Measurements from ENCODE around the gene PPDPF. TPM values are rescaled to one million over a fixed set of nuclear protein-coding genes. Genes with fewer than 3 reads are reported as not detected.

Gene PPDPF
- polyA plus RNA-seq, 1 donor (not counting 4 experiments of a cell fraction or from before 2014, with no cell fraction given): 8.8 TPM

GRCh38 chr20:63566395-63567135 is 46.0 kb downstream of the PPDPF start:
- DNase-seq (ENCODE audit: low read depth, low spot score) (no peak), FAIRE-seq (no peak)
- dilution Hi-C loops (cut with MboI; ENCODE audit: extremely low pct_ligation_motif_present, low sequenced_read_pairs): no loop called here
- Histone ChIP-seq H3K9ac (ENCODE audit: control insufficient read depth, extremely low read depth, insufficient read depth, low read length) (no peak overlapping the region), H3K79me2 (ENCODE audit: control insufficient read depth, insufficient read depth, low read length) (peaks cover 12% of the 10 kb centered on the region), H3K4me3 (ENCODE audit: control insufficient read depth in 2 of 3, extremely low read depth in 1 of 3, insufficient read depth in 2 of 3, low read depth in 1 of 3, low read length in 3 of 3) (no peak overlapping the region), H4K20me1 (ENCODE audit: control insufficient read depth, extremely low read depth, insufficient read depth, low read length) (peaks cover 8% of the 10 kb centered on the region), H3K4me1 (ENCODE audit: control insufficient read depth, extremely low read depth, insufficient read depth, low read length) (no peaks in the 10 kb centered on the region), H2AFZ (ENCODE audit: control insufficient read depth, low read length) (no peak overlapping the region), H3K9me1 (ENCODE audit: control insufficient read depth, extremely low read depth, insufficient read depth, low read length) (no peaks in the 10 kb centered on the region), H3K36me3 (ENCODE audit: control insufficient read depth in 2 of 2, extremely low read depth in 1 of 2, insufficient read depth in 2 of 2, low read length in 2 of 2) (peaks cover 8 to 39% of the 10 kb centered on the region in 2 experiments), H3K27ac (ENCODE audit: control insufficient read depth, insufficient read depth, low read length) (no peak overlapping the region), H3K9me3 (ENCODE audit: control insufficient read depth, low read depth, low read length) (no peaks in the 10 kb centered on the region), H3K27me3 (ENCODE audit: control insufficient read depth, extremely low read depth, insufficient read depth, low read length) (no peaks in the 10 kb centered on the region), H3K4me2 (ENCODE audit: control insufficient read depth, extremely low read depth, insufficient read depth, low read depth, low read length) (no peak overlapping the region)
- TF ChIP-seq, protein P1, sequence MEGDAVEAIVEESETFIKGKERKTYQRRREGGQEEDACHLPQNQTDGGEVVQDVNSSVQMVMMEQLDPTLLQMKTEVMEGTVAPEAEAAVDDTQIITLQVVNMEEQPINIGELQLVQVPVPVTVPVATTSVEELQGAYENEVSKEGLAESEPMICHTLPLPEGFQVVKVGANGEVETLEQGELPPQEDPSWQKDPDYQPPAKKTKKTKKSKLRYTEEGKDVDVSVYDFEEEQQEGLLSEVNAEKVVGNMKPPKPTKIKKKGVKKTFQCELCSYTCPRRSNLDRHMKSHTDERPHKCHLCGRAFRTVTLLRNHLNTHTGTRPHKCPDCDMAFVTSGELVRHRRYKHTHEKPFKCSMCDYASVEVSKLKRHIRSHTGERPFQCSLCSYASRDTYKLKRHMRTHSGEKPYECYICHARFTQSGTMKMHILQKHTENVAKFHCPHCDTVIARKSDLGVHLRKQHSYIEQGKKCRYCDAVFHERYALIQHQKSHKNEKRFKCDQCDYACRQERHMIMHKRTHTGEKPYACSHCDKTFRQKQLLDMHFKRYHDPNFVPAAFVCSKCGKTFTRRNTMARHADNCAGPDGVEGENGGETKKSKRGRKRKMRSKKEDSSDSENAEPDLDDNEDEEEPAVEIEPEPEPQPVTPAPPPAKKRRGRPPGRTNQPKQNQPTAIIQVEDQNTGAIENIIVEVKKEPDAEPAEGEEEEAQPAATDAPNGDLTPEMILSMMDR (optimal IDR thresholded peaks at IDR 0.05 in 1 of 3, IDR thresholded peaks at IDR 0.05 in 1 of 3, conservative IDR thresholded peaks at IDR 0.05 in 1 of 3; ENCODE audit: extremely low read depth in 1 of 3, insufficient read depth in 2 of 3, low read length in 3 of 3): no peak
- no peak for TF ChIP-seq EZH2 (IDR thresholded peaks at IDR 0.05; ENCODE audit: low read length)

GRCh38 chr20:63567136-63567385 is 46.5 kb downstream of the PPDPF start:
- Histone ChIP-seq H3K4me2 (ENCODE audit: control insufficient read depth, extremely low read depth, insufficient read depth, low read depth, low read length) (no peak overlapping the region), H3K9ac (ENCODE audit: control insufficient read depth, extremely low read depth, insufficient read depth, low read length) (no peak overlapping the region), H3K4me1 (ENCODE audit: control insufficient read depth, extremely low read depth, insufficient read depth, low read length) (no peaks in the 10 kb centered on the region), H3K4me3 (ENCODE audit: control insufficient read depth in 2 of 3, extremely low read depth in 1 of 3, insufficient read depth in 2 of 3, low read depth in 1 of 3, low read length in 3 of 3) (no peak overlapping the region), H3K27ac (ENCODE audit: control insufficient read depth, insufficient read depth, low read length) (no peak overlapping the region), H2AFZ (ENCODE audit: control insufficient read depth, low read length) (no peak overlapping the region), H3K27me3 (ENCODE audit: control insufficient read depth, extremely low read depth, insufficient read depth, low read length) (no peaks in the 10 kb centered on the region), H3K9me3 (ENCODE audit: control insufficient read depth, low read depth, low read length) (no peaks in the 10 kb centered on the region), H3K9me1 (ENCODE audit: control insufficient read depth, extremely low read depth, insufficient read depth, low read length) (no peaks in the 10 kb centered on the region), H4K20me1 (ENCODE audit: control insufficient read depth, extremely low read depth, insufficient read depth, low read length) (peaks cover 8% of the 10 kb centered on the region), H3K36me3 (ENCODE audit: control insufficient read depth in 2 of 2, extremely low read depth in 1 of 2, insufficient read depth in 2 of 2, low read length in 2 of 2) (peaks cover 7 to 39% of the 10 kb centered on the region in 2 experiments), H3K79me2 (ENCODE audit: control insufficient read depth, insufficient read depth, low read length) (peaks cover 12% of the 10 kb centered on the region)
- no peak for TF ChIP-seq EZH2 (IDR thresholded peaks at IDR 0.05; ENCODE audit: low read length)
- TF ChIP-seq, protein P1 (optimal IDR thresholded peaks at IDR 0.05 in 1 of 3, IDR thresholded peaks at IDR 0.05 in 1 of 3, conservative IDR thresholded peaks at IDR 0.05 in 1 of 3; ENCODE audit: extremely low read depth in 1 of 3, insufficient read depth in 2 of 3, low read length in 3 of 3): no peak
- FAIRE-seq (no peak), DNase-seq (ENCODE audit: low read depth, low spot score) (no peak)
- dilution Hi-C loops (cut with MboI; ENCODE audit: extremely low pct_ligation_motif_present, low sequenced_read_pairs): no loop called here
